HEK293 (cell line): Measurements from ENCODE around the gene RAF1.

Experiments
- CTCF ChIA-PET: fragments of 350-600 bp; formaldehyde crosslinking; extraction: SDS; loops from one replicate; lab custom pipeline; 2021; ENCODE audit warnings: antibody characterized with exemption; lab: Yijun Ruan, JAX
- POLR2A ChIA-PET: fragments of 300-600 bp; formaldehyde crosslinking; extraction: SDS; loops from one replicate; lab custom pipeline; 2020; ENCODE audit warnings: antibody characterized with exemption, inconsistent platforms; lab: Yijun Ruan, JAX
- H3K27ac ChIP-seq: fragments of 200-500 bp; sonication (Bioruptor generic); 2 replicates; pipeline ENCODE4 v1.5.1; 2014; ENCODE audit warnings: low read depth, low read length, control low read depth, inconsistent platforms; ENCODE audit errors: extremely low read depth
- H3K36me3 ChIP-seq, 2 experiments: fragments of 200-500 bp in 1 of 2; sonication (Bioruptor generic) in 1 of 2; 1 replicate in 1 of 2; 2 replicates in 1 of 2; pipeline ENCODE4 v1.5.1; 2014 to 2017; ENCODE audit warnings: inconsistent platforms in 2 of 2, low read length in 2 of 2; ENCODE audit not compliant: control insufficient read depth in 2 of 2, insufficient read depth in 1 of 2
- H3K4me1 ChIP-seq: fragments of 200-500 bp; sonication (Bioruptor generic); 2 replicates; pipeline ENCODE4 v1.5.1; 2014; ENCODE audit warnings: mild to moderate bottlenecking, low read length, inconsistent platforms; ENCODE audit not compliant: control insufficient read depth, insufficient read depth
- H3K4me3 ChIP-seq: 2 replicates; pipeline ENCODE4 v1.5.1; 2011; ENCODE audit warnings: low read depth, mild to moderate bottlenecking, control low read depth, low read length, moderate library complexity
- H3K9me3 ChIP-seq: fragments of 200-500 bp; sonication (Bioruptor generic); 2 replicates; pipeline ENCODE4 v1.5.1; 2014; ENCODE audit warnings: low read depth, low read length, inconsistent platforms; ENCODE audit not compliant: control insufficient read depth, insufficient read depth
- BCL6B ChIP-seq: fragments of 450-650 bp; formaldehyde crosslinking; IDR thresholded peaks from 2 replicates; pipeline ENCODE4 v1.5.1; 2017; ENCODE audit warnings: missing biosample characterization, missing genetic modification characterization
- INSM2 ChIP-seq: fragments of 450-650 bp; formaldehyde crosslinking; IDR thresholded peaks from 2 replicates; pipeline ENCODE4 v1.5.1; 2016; ENCODE audit warnings: missing biosample characterization, missing genetic modification characterization
- KLF10 ChIP-seq: fragments of 450-650 bp; IDR thresholded peaks from 2 replicates; pipeline ENCODE4 v1.5.1; 2018; ENCODE audit warnings: missing biosample characterization, mild to moderate bottlenecking, missing genetic modification characterization
- PRDM4 ChIP-seq: fragments of 450-650 bp; formaldehyde crosslinking; IDR thresholded peaks from 2 replicates; pipeline ENCODE4 v1.5.1; 2017; ENCODE audit warnings: missing biosample characterization, missing genetic modification characterization
- SCRT1 ChIP-seq: fragments of 450-650 bp; formaldehyde crosslinking; IDR thresholded peaks from 2 replicates; pipeline ENCODE4 v1.5.1; 2016; ENCODE audit warnings: missing biosample characterization, missing genetic modification characterization, borderline replicate concordance
- ZBTB11 ChIP-seq: fragments of 450-650 bp; formaldehyde crosslinking; conservative IDR thresholded peaks from 2 replicates; pipeline ENCODE4 v1.5.1; 2016; ENCODE audit warnings: low read depth, missing biosample characterization, missing genetic modification characterization
- ZNF114 ChIP-seq: fragments of 450-650 bp; formaldehyde crosslinking; IDR thresholded peaks from 2 replicates; pipeline ENCODE4 v1.5.0; 2017; ENCODE audit warnings: missing biosample characterization, missing genetic modification characterization
- ZNF155 ChIP-seq: fragments of 450-650 bp; formaldehyde crosslinking; IDR thresholded peaks from 2 replicates; pipeline ENCODE4 v1.5.1; 2016; ENCODE audit warnings: missing biosample characterization, missing genetic modification characterization
- ZNF23 ChIP-seq: fragments of 450-650 bp; formaldehyde crosslinking; IDR thresholded peaks from 2 replicates; pipeline ENCODE4 v1.5.1; 2016; ENCODE audit warnings: missing biosample characterization, missing genetic modification characterization, borderline replicate concordance
- ZNF433 ChIP-seq: fragments of 450-650 bp; formaldehyde crosslinking; IDR thresholded peaks from 2 replicates; pipeline ENCODE4 v1.5.1; 2016; ENCODE audit warnings: missing biosample characterization, missing genetic modification characterization, low read depth
- ZNF501 ChIP-seq: fragments of 450-650 bp; formaldehyde crosslinking; IDR thresholded peaks from 2 replicates; pipeline ENCODE4 v1.5.1; 2016; ENCODE audit warnings: missing biosample characterization, missing genetic modification characterization
- ZNF629 ChIP-seq: fragments of 450-650 bp; formaldehyde crosslinking; IDR thresholded peaks from 2 replicates; pipeline ENCODE4 v1.5.1; 2017; ENCODE audit warnings: missing biosample characterization, missing genetic modification characterization
- ZNF837 ChIP-seq: fragments of 450-650 bp; formaldehyde crosslinking; IDR thresholded peaks from 2 replicates; pipeline ENCODE4 v1.5.1; 2016; ENCODE audit warnings: missing biosample characterization, missing genetic modification characterization

RAF1 gene

DNA sequence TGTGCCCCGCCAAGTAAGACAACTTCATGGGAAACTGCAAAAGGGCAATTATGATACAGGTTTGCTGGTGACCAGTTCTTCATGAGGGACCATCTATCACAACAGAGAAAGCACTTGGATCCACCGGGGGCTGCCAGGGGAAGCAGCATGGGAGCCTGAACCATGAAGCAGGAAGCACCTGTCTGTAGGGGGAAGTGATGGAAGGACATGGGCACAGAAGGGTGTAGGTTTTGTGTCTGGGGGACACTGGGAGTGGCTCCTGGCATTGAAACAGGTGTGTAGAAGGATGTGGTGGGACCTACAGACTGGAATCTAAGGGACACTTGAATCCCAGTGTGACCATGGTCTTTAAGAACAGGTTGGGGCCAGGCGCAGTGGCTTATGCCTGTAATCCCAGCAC, 84.5 kb downstream of the RAF1 start:
- CTCF ChIA-PET = interaction anchor here (0.7 to 1.2 kb wide), 4 partner anchors 10 to 141 kb away, joined by 3 to 5 read pairs (median 4); no protein-coding TSS in a partner anchor

More for the DNA sequence above, 84.5 kb downstream of the RAF1 start:
- no peak overlapping the region for H3K4me3 ChIP-seq
- no peaks in the 10 kb centered on the region for H3K4me1 ChIP-seq
- TF ChIP-seq ZNF114 (tag by site-specific recombination) = no peak
- no peak for TF ChIP-seq INSM2 (tag by site-specific recombination)
- no peak for TF ChIP-seq BCL6B (tag by site-specific recombination)
- no peak for TF ChIP-seq ZNF155
- no peak for TF ChIP-seq ZBTB11 (tag by site-specific recombination)
- no peak for TF ChIP-seq SCRT1
- TF ChIP-seq ZNF23 (tag by site-specific recombination) = no peak
- TF ChIP-seq ZNF433 = no peak
- TF ChIP-seq PRDM4 (tag by site-specific recombination) = no peak
- no peak for TF ChIP-seq KLF10
- TF ChIP-seq ZNF501 = no peak
- TF ChIP-seq ZNF837 (tag by site-specific recombination) = no peak
- TF ChIP-seq ZNF629 (tag by site-specific recombination) = no peak
- TF ChIP-seq, all 188 proteins: peak for 0
- Histone ChIP-seq H3K36me3 (peaks cover 35 to 95% of the 10 kb centered on the region in 2 experiments), H3K9me3 (no peaks in the 10 kb centered on the region), H3K27ac (no peak overlapping the region)
- POLR2A ChIA-PET = no interaction called here
